Inflammatory macrophage (primary cell): ENCODE results near the gene KCNC2.
"Not testable (repeated sequence)": the region's sequence is repeated elsewhere in the genome, so short reads cannot be mapped to it uniquely, and the experiment has no call there.

Experiments used
- DNase-seq, 2 donors: peaks; one replicate each; pipeline ENCODE4 v3.0.0-alpha.2; 2020 to 2022
- total RNA-seq, 18 experiments: gene quantifications; one replicate each; lab custom pipeline; 2026; ENCODE audit warnings: mixed read lengths in 6 of 18, inconsistent platforms in 2 of 18; lab: John Stamatoyannopoulos, UW

Gene KCNC2
- 0 to 0.10 (median 0) reads per million in 18 experiments for total RNA-seq

DNA sequence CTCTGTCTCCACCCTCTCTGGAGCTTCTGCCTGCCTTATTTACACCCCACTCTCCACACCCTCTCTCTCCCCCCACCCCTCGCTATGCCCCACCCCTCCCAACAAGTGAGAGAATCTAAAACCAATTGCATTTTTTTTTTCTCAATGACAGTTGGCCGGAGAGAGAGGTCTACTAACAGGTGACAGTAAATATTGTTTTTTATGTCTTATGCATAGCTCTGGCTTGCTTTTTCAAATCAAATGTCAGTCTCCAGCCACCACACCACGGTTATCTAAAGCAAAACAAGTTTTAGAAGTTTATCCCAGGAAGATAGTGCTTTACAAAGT, at the start of gene KCNC2:
TSS of gene KCNC2 (minus strand) at position 28 of the 327 bp plus-strand sequence.
- no peak for DNase-seq

DNA sequence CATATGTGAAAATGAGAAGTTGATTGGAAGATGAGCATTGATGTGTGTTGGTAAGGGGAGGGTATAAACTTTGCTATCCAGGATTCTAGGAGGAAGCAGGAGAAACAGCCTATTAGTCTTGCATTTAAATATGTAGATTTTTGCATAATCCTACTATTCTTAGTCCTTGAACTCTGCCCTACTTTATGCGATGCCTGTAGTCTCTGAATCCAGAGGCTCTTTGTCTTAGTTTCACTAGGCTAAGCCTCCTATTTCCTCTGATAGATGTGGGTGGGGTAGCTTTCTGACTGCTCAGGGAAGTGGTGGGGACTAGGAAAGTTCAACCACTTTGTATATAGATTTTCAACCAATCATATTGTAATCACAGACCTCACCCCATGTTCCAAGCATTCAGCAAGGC, 49.5 kb upstream of the KCNC2 start:
- no peak for DNase-seq

DNA sequence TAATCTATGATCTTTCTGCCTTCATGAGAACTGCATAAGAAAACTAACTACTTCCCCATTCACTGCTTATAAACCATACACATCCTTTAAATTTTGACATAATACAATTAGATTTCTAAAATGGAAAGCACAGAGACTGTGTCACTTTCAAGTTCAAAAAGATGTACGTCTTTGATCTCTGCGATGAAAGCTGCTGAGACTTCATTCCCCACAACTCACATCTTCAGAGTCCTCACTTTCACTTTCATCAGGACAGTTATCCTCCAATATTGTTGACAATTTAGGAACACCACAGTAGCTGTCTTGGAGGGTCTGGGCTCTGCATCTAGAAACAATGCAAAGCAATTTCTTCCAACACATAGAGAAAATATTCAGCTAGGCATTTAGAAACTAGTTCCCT, 47.9 kb upstream of the KCNC2 start:
- no peak for DNase-seq

DNA sequence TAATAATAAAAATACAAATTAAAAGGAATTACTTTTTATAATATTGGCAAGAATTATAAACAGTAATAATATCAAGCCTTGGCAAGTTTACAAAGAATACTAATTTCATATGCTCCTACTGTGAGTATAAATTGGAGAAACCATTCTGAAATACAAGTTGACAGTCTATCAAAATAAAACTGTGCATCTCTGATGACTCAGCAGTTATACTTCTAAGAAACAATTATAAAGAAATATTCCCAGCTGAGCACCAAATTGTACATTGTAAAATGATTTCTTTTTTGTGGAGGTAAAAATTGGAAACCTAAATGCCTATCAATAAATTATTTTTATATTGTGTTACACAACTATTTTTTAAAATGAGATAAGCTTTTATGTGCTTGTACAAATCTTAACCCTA, 35.5 kb upstream of the KCNC2 start:
- no peak for DNase-seq

DNA sequence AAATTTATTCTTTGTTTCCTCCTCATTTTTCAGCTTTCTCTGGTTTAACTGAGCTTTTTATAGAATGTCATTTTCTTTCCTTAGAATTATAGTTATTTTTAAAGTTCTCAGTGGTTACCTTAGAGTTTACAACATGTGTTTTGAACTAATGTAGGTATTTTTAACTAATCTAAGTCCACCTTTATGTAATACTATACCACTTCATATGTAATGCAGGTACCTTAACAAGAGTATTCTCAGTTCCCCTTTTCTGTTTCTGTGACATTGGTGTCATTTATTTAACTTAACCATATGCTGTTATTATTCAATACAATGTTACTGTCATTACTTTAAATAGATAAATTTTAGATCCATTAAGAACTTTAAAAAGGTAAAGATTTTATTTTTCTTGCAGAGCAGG, 30.3 kb upstream of the KCNC2 start:
- no peak for DNase-seq

DNA sequence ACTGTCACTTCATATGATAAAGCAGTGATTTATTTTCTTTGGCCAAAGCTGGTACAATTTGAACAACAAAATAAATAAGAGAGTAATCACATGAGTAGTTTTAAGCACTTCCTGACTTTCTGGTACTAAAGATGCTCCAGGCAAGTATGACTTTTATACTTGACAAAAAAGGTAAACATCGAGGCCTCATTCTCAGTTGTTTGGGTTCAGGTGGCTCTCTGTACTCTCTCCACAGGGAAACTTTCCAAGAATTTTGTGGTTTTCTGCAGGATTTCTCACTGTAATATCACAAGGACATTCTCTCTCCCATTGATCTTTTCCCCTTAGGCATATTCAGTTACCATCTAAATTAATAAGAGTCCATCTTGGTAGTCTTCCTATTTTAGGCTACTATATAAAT, 26.6 kb upstream of the KCNC2 start:
- DNase-seq = no peak

DNA sequence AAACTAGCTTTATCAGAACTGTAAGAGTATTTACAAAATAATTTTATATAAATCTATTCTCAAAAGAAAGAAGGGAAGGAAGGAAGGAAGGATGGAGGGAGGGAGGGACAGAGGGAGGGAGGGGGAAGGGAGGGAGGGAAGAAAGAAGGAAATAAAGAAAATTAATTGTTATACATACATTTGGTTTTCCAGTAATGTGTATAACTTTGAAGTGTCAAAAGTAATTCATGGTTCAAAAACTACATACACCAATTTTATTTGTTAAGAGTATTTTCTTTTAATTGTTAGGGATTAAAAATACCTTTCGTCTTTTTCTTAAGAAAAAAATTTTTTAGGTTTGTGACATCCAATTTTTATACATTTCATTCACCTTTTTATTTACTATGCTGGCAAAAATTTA, 17.5 kb upstream of the KCNC2 start:
- no peak for DNase-seq

DNA sequence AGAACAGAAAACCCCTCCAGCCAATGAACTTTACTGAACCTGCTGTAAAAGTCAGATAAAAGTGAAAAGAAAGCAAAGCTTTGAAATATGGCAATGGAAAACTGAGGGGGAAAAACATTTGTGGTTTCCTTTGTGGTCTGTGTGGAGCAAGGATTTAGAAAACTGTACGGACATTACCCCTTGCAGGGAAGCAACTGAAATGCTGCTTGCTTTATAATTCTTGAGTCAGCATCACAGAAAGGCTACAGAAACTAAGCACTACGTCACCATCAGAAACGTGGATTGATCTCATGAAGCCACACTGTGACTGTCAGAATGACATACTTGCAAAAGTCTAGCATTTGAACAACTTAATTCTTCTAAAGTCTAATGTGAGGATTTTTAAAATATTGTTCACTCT, 2.4 kb upstream of the KCNC2 start:
- DNase-seq = no peak

DNA sequence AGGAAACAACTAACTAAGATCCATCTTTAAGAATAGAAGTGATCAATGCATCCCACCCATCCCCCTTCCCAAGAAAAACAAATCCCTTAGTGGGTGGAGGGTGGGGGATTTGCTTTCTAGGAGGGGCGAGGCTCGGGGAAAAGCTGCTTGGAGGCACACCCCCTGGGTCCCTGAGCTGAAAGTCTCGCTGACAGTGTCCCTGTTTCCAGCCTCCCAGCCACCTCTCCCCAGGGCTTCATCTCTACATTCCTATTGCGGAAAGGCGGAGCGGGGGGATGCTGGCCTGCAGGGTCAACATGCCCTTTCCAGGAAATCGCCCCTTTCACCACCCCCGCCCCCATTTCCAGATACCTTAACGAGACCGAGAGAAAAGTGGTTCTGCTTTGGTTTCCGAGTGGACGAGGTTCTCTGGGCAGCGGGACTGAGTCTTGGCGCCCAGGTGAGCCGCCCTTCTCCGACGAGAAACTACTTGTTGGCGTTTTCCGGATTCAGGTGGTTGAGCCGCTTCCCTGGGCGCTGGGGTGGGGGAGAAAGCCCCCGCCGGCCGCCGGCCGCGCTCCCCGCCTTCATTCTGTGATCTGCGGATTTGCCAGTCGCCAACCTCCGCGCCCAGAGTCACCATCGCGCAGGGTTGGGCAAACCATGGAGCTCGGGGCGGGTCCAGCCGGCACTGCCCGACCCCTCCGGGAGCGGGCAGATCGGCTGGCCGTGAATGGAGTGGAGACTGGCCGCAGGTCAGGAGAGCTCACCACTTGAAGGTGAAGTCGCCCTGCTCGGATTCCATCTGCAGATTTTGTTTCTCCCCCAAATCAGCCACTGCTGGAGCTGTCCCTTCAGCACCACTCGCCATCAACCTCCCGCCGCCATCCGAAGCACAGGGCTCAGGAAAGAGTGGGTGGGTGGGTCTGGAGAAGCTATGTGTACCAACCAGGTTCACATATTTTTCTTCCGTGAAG, 505 bp downstream of the KCNC2 start:
- DNase-seq = peak; percentile 4 to 11

DNA sequence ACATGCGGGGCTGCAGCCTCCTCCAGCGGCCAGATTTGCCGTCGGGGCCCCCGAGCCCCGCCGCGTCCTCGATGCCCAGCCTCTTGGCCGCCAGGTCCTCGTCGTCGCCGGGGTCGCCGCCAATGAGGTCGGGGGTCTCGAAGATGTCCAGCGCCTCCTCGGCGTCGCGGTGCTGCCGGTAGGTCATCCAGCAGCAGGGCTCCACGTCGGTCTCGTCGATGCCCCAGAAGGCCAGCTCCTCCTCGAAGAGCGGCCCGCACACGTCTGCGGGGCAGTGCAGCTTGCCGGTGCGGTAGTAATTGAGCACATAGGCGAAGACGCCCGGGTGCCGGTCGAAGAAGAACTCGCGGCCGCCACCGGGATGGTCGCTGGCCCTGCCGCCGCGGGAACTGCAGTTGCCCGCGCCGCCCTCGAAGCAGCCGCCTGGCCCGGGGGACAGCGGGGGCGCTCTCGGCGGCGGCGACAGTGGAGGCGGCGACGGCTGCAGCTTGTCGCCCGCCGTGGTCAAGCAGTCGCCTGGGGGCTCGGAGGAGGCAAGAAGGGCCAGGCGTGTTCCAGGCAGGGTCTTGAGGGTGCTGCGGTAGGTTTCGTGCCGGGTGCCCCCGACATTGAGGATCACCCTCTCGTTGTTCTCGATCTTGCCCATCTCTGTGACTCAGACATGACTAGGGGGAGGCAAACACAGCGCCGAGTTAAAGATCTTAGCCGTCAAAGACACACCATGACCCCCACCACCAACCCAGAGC, 2.1 kb downstream of the KCNC2 start:
- DNase-seq = no peak

DNA sequence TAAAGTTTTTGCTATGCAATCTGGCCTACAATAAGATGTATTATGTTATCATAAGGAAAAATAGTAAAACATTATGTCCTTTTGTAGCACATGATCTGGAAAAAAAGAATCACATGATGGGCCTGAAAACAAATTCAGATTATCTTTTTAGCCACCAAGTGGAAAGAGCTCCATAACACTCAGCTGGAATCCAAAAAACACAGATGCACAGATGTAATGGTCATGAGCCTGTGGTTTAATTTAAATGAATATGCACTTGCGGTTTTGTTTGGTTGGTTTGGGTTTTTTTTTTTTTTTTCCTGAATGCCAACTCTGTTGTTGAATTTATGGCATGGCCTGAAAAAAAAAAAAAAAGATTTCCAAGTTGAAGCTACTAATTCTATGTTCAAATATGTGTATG, 4.1 kb downstream of the KCNC2 start:
- no peak for DNase-seq

DNA sequence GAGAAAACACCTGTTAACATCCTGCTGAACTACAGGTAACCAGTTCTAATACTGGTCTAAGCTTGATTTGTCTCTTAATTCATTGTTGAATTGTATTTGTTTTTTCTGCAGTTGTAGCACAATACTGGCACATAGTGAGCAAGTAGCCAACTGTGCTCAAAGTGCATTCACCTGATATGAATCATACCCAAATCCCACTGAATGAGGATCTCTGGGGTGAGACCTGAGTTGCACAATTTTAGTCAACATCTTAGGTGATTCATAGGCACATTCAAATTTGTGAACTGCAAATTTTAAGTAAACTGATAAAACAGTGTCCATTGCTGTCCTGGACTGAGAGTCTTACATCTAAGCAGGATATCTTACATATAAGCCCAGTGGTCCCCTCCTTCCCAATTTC, 12.8 kb downstream of the KCNC2 start:
- DNase-seq = no peak

DNA sequence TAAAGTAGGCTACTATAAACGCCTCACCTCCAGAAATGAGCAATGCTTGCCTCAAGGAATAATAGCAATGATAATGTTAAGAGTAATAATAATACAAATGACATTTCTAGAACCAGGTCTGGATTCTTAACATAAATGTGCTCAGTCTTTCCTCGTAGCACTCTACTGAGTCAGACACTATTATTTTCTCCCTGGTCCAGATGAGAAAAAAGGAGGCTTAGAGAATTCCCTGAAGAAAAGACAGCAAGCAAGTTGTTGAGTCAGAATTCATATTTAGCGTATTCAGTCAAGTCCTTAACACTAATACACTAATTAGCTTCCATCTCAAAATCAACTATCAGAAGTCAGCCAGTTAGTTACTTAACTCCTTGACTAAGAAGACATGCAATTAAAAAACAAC, 13.2 kb downstream of the KCNC2 start:
- no peak for DNase-seq

DNA sequence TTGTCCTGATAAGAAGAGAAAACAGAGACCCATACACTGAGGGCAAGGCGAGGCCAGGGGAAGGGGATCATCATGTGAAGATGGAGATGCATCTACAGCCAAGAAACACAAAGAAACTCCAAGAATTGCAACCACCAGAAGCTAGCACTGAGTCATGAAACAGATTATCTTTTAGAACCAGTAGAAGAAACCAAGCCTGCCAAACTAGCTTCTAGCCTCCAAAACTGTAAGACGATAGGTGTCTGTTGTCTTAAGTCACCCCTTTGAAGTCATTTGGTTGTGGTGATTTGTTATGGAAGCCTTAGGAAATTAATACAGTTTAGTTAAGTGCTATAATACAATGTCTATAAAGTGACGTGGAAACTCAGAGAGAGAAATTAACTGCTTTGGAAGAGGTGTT, 15.4 kb downstream of the KCNC2 start:
- DNase-seq = no peak

DNA sequence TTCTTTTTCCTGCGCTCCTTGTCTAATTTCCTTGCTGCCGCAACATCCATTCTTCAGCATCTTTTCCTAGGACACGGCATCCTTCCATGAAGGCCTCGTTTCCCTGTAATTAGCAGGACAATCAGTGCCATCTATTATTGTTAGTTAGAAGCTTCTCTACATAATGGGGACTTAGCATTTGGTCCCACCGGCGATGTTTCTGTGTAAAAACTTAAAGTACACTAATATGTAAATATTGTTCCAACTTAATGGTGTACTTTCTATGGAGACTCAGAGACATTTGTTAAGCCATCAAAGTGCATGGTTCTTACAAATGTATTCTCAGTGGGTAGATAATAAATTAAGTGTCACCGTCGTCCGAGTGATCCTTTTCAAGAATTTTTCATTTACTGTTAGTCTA, 17.4 kb downstream of the KCNC2 start:
- DNase-seq = no peak

DNA sequence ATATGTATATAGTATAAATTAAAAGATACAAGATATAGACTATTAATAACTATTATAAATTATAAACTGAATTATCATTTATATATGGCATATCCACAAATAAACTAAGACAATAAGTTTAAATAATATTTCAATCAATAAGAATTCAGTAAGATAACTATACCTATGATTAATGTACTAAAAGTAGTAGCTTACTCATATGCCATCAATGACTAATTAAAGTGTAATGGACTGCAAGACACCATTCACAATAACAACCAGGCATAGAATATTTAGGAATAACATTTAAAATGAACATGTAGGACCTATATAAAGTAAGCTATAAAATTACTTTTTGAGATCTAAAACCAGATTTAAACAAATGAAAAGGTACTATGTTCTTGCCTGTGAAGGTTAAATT, 18.8 kb downstream of the KCNC2 start:
- DNase-seq = no peak

DNA sequence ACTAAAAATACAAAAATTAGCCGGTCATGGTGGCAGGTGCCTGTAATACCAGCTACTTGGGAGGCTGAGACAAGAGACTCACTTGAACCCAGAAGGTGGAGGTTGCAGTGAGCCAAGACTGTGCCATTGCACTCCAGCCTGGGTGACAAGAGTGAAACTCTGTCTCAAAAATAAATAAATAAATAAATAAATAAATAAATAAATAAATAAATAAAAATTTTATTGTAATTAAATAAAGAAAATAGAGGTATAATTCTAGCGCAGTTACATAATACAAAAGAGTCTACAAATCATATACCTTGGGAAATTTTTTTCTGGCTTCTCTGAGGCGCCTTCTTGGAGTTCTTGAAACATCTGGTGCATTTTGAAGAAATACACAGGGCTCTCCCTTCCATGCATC, 23.8 kb downstream of the KCNC2 start:
- not testable (repeated sequence) for DNase-seq

DNA sequence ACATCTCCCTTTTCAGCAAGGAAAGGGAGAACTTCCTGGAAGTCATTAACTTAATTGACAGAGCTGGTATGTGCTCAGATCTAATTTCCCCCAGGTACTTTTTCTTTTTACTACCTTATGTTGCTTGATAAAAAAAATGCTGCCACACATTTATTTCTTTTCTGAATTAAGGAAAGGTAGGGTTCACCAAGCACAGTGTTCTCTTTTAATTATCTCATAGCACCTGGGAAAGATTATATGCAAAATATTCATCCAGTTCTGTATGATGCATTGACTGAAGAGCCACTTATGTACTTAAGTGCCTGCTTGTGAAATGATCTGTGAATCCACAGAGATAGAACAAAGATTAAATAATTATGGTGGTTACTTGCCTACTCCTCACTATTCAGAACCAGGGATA, 25.1 kb downstream of the KCNC2 start:
- DNase-seq = no peak

DNA sequence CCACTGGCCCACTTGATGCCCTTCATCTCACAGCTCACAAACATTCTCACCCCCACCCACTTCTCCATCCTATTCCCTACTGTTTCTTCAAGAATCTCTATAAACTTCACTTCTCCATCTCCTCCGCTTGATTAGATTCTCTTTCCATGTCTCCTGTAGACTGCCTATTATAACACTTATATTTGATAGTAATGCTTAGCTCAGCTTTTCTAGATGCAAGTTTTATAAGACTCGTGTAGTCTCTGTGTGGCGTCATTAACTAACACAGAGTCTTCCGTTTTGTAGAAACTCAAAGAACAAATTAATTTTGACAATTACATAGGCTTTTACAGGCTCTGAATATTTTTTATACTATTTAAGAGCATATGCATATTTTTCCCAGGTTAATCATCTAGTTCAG, 25.7 kb downstream of the KCNC2 start:
- no peak for DNase-seq

DNA sequence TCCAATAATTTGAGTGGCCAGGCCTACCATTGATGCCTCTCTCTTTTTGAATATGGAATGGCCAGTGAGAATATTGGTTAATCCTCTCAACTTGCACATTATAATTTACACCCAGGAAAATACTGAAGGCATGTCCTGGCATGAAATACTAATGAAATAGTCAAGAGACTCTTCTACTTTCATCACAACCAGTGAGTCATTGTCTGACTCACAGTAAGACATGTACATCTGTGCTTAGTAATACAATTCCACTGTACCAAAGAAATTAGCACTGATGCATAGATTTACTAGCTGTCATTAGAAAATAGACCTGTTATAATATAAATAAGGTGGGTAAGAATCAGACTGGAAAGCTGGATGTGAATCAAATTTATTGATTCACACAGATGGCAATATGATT, 31.6 kb downstream of the KCNC2 start:
- DNase-seq = peak; percentile 6 to 20

DNA sequence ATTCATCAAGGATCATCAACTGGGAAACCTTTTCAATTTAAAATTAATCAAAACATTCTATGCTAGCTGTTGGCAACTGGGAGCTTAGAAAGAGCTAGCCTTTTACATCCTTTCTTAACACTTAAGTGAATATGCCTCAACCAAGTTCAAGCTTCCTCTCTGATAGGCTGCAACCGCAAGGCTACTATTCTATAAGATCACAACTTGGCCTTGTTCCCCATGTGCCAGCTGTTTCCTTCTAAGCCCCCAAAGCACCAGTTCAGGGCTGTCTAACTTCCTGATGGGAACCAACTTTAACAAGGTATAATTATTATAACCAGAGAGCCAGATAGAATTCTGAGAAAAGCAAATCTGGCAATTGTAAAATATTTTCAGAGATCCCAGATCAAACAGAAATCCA, 37.0 kb downstream of the KCNC2 start:
- DNase-seq = no peak

DNA sequence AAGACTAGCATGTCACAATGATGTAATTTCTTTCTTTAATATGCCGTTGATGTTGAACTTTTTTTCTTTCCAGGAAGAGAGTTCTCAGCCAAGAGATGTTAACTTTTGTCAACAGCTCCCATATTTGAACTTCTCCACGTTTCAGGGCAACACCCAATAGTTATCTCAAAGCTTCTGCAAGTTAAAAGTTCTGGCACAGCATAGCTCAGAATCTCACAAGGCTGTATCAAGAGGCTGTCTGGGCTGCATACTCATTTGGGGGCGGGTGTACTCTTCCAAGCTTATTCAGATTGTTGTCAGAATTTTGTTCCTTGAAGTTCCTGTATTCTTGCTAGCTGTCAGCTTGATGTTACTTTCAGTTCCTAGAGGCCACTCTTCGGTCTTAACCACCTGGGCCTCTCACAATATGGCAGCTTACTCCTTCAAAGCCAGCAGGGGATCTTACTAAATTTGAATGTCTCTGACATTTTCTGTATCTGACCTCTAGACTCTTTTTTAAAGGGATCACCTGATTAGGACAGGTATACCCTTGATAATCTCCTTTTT, 38.9 kb downstream of the KCNC2 start:
- peak in 1 of 2 donors; percentile 2 for DNase-seq

DNA sequence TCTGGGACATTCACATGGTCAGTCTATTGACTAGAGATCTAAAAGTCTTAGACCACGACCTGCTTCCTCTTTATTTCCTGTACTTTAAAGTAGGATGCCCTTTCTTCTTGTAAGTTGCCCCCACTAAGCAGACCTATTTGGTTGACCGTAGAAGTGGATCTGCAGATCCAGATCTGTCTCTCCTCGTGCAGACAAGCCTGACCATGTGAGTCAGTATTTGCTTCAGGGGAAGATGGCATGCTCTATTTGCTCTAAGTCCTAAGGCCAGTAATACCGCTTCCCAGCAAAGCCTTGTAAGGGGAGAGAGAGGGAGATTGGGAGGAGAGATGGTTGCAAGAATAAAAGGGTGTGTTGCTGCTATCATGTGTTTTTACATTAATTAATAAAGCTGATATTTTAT, 46.8 kb downstream of the KCNC2 start:
- DNase-seq = no peak

DNA sequence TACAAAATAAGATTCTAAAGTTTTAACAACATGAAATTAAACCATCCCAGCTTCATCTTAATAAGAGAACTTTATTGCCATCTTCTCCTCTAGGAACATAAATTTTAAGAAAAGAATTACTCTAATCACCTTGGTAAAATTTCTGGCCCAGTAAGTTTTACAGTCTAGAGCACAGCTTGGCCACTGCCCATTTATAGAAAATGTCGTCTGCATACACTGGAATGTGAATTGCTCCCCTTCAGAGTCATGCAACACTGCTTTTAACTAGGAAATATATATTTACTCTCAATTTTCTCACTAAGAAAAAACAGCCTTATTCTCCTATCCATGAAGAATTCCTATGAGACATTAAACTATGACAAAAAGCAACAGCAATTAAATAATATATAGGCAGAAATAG, 48.2 kb downstream of the KCNC2 start:
- DNase-seq = no peak
